ENCODE data around the gene HBE1.

DNA sequence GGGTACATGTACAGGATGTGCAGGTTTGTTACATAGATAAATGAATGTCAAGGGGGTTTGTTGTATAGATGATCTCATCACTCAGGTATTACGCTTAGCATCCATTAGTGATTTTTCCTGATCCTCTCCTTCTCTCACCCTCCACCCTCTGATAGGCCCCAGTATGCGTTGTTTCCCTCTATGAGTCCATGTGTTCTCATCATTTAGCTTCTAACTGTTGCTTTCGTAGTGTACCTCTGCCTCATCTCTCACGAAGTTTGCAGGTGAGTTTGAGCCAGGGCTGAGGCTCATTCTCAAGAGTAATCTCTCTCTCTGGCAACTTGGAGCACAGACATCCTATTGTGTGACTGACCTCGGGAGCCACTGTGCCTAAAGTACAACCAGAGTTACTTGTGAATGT is 4.7 kb upstream of the HBE1 start:
- TF ChIP-seq, protein P1, sequence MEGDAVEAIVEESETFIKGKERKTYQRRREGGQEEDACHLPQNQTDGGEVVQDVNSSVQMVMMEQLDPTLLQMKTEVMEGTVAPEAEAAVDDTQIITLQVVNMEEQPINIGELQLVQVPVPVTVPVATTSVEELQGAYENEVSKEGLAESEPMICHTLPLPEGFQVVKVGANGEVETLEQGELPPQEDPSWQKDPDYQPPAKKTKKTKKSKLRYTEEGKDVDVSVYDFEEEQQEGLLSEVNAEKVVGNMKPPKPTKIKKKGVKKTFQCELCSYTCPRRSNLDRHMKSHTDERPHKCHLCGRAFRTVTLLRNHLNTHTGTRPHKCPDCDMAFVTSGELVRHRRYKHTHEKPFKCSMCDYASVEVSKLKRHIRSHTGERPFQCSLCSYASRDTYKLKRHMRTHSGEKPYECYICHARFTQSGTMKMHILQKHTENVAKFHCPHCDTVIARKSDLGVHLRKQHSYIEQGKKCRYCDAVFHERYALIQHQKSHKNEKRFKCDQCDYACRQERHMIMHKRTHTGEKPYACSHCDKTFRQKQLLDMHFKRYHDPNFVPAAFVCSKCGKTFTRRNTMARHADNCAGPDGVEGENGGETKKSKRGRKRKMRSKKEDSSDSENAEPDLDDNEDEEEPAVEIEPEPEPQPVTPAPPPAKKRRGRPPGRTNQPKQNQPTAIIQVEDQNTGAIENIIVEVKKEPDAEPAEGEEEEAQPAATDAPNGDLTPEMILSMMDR (IDR thresholded peaks at IDR 0.05): no peak
- TF ChIP-seq EP300 (IDR thresholded peaks at IDR 0.05): no peak
